Measurements from ENCODE around the gene IDH3B.

Gene IDH3B

DNA sequence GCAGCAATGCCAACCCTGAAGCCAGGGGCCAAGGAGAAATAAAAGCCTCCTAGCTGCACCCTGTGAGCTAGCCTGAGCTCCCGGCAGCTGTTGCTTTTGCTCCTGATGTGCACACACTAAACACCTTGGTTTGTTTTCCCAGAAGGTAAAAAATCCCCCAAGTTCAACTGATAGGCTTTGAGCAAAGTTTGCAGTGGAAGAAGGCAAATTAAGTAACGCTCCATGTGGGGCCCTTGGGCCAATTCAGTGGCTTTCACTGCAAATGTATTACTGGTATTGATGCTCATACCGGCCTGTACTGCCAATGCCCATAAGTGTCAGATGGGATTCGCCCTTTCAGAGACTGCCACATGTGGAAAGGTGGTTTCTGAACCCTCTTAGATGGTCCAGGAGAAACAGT lies 9.4 kb upstream of the IDH3B start:
- H3K4me3 Mint-ChIP-seq, result no peak overlapping the region
- TF ChIP-seq, protein P1, sequence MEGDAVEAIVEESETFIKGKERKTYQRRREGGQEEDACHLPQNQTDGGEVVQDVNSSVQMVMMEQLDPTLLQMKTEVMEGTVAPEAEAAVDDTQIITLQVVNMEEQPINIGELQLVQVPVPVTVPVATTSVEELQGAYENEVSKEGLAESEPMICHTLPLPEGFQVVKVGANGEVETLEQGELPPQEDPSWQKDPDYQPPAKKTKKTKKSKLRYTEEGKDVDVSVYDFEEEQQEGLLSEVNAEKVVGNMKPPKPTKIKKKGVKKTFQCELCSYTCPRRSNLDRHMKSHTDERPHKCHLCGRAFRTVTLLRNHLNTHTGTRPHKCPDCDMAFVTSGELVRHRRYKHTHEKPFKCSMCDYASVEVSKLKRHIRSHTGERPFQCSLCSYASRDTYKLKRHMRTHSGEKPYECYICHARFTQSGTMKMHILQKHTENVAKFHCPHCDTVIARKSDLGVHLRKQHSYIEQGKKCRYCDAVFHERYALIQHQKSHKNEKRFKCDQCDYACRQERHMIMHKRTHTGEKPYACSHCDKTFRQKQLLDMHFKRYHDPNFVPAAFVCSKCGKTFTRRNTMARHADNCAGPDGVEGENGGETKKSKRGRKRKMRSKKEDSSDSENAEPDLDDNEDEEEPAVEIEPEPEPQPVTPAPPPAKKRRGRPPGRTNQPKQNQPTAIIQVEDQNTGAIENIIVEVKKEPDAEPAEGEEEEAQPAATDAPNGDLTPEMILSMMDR (IDR thresholded peaks at IDR 0.05), result no peak

DNA sequence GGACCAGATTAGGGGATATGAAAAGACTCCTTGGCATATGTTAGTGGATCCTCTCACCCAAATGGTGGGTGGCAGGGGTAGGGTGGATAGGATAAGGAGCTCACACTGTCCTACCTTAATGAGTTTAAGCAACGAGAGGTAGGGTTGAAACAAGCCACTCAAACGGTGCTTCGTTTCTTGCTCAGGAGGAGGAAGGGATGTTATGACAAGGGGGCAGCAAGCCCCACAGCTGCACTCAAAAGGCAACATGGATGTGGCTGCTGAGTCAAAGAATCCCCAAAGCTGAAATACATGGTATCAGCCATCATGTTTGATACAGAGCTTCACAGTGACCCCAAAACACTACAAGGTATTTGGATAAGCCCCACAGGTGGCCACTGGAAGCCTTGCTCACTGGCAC lies 8.4 kb upstream of the IDH3B start:
- H3K4me3 Mint-ChIP-seq, result no peak overlapping the region
- H3K36me3 Mint-ChIP-seq (ENCODE audit: low read depth), result no peaks in the 10 kb centered on the region
- no peak overlapping the region for H3K27ac Mint-ChIP-seq
- H3K4me1 Mint-ChIP-seq, result no peaks in the 10 kb centered on the region
- no peaks in the 10 kb centered on the region for H3K9me3 Mint-ChIP-seq
- no peak for DNase-seq
- TF ChIP-seq, protein P1 (IDR thresholded peaks at IDR 0.05), result no peak
- peaks cover 80% of the 10 kb centered on the region for H3K27me3 Mint-ChIP-seq (ENCODE audit: low read depth, poor library complexity)

More for the DNA sequence above, 9.4 kb upstream of the IDH3B start:
- Mint-ChIP-seq H3K27me3 (ENCODE audit: low read depth, poor library complexity) (peaks cover 76% of the 10 kb centered on the region), H3K27ac (no peak overlapping the region), H3K36me3 (ENCODE audit: low read depth) (no peaks in the 10 kb centered on the region), H3K4me1 (no peaks in the 10 kb centered on the region), H3K9me3 (no peaks in the 10 kb centered on the region)
- no peak for DNase-seq

DNA sequence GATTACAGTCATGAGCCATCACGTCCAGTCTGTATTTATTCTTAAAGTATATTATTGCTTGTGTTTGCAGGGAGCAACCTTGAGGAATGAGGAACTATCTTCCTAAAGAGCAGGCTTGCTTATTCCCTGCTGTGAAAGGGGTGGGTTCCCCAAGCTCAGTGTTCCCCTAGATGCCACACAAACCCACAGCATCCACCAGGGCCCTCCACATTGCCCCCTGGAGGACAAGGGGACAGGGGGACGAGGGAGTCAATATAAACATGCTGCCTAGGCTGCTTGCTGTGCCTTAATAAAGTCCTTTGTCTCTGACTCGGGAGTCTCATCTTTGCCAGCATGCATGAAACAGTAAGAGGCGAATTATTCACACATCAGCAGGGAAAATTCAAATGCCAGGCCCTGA lies 8.0 kb upstream of the IDH3B start:
- Mint-ChIP-seq H3K9me3 (no peaks in the 10 kb centered on the region), H3K27me3 (ENCODE audit: low read depth, poor library complexity) (peaks cover 77% of the 10 kb centered on the region), H3K4me3 (no peak overlapping the region), H3K27ac (no peak overlapping the region), H3K4me1 (no peaks in the 10 kb centered on the region), H3K36me3 (ENCODE audit: low read depth) (no peaks in the 10 kb centered on the region)
- TF ChIP-seq, protein P1 (IDR thresholded peaks at IDR 0.05), result no peak
- DNase-seq, result no peak

DNA sequence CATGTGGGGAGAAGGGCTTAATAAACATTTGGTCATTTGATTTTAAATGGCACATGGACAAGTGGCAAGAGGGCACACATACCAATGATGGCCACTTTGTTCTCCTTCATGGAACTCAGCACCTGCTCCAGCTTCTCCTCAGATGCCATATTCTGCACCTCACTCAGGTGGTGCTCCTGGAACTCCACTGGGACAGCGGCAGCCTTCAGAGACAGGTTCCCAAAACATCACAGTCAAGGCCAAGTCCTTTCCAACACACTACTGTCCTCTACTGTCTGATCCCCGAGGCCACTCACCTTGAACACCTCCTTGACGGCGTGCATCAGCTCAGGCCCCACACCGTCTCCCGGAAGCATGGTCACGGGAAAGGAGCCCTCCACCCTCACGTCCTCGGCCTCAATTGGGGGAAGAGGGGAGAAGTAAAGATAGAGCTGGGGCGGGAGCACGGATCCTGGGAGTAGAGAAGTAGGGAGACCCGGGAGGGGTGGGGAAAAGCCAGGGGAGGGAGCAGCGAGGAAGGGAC lies 591 bp downstream of the IDH3B start:
- Mint-ChIP-seq H3K4me3 (peak overlapping the region; percentile 88), H3K9me3 (no peaks in the 10 kb centered on the region), H3K27me3 (ENCODE audit: low read depth, poor library complexity) (peaks cover 29% of the 10 kb centered on the region), H3K36me3 (ENCODE audit: low read depth) (peaks cover 29% of the 10 kb centered on the region), H3K4me1 (peaks cover 29% of the 10 kb centered on the region), H3K27ac (peak overlapping the region; percentile 77)
- TF ChIP-seq, protein P1 (IDR thresholded peaks at IDR 0.05), result no peak
- no peak for DNase-seq

DNA sequence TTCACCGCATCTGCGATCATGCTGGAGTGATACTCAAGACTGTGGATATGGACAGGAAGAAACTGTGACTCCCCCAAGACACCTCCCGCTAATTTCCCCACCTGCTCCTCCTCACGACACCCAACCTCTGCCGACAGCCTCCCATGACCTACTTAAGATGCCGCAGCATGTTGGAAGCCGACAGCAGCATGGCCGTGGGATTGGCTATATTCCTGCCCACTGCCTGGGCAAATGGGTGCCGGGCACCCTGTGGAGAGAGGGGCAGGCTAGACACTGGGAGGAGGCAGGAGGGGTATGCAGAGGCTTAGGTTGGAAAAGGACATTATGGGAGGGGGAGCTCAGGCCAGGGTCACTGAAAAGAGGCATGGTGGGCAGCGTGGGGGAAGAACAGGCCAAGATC lies 4.5 kb downstream of the IDH3B start:
- no peak for DNase-seq
- no peak overlapping the region for H3K4me3 Mint-ChIP-seq
- peaks cover 64% of the 10 kb centered on the region for H3K36me3 Mint-ChIP-seq (ENCODE audit: low read depth)
- peaks cover 3% of the 10 kb centered on the region for H3K27me3 Mint-ChIP-seq (ENCODE audit: low read depth, poor library complexity)
- H3K4me1 Mint-ChIP-seq, result peaks cover 36% of the 10 kb centered on the region
- TF ChIP-seq, protein P1 (IDR thresholded peaks at IDR 0.05), result no peak
- H3K9me3 Mint-ChIP-seq, result no peaks in the 10 kb centered on the region
- H3K27ac Mint-ChIP-seq, result no peak overlapping the region
